Measurements from ENCODE around the gene AMBP. TPM values are rescaled to one million over a fixed set of nuclear protein-coding genes. Genes with fewer than 3 reads are reported as not detected.
A peak's percentile ranks its signal among the peaks of the same experiment; 100 is the strongest.

The AMBP gene
- total and polyA plus RNA-seq, 2 of the 13 experiments (the other 11 are each of a cell fraction or from before 2014, with no cell fraction given): 1,510 to 2,580 TPM

DNA sequence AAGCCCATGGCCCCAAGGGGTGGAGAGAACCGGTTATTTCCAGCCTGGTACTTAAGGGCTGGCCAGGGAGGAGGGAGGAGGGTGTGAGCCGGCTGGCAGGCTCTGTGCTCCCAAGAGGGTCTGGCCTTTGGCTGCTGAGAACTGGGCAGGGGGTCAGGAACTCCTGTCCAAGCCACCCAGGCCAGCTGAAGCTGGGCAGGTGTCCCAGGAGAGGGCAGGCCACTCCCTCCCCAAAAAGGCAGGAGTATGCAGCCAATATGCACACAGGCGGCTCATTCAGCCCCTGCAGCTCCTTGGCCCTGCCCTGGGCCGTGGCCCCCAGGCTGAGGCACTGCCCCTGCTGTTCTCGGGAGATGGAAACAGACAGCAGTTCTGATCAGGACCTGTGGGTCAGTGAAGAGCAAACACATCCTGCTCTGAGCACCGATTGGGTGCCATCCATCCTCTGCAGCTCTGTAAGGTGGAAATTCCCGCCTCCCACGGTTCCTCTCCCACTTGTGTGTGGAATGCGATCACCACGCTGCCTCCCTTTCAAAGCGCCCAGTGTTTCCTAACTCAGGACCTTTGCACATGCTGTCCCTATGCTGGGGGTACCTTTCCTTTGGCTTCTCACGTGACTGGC is 38.1 kb upstream of the AMBP start (continued):
- TF ChIP-seq, protein P1, sequence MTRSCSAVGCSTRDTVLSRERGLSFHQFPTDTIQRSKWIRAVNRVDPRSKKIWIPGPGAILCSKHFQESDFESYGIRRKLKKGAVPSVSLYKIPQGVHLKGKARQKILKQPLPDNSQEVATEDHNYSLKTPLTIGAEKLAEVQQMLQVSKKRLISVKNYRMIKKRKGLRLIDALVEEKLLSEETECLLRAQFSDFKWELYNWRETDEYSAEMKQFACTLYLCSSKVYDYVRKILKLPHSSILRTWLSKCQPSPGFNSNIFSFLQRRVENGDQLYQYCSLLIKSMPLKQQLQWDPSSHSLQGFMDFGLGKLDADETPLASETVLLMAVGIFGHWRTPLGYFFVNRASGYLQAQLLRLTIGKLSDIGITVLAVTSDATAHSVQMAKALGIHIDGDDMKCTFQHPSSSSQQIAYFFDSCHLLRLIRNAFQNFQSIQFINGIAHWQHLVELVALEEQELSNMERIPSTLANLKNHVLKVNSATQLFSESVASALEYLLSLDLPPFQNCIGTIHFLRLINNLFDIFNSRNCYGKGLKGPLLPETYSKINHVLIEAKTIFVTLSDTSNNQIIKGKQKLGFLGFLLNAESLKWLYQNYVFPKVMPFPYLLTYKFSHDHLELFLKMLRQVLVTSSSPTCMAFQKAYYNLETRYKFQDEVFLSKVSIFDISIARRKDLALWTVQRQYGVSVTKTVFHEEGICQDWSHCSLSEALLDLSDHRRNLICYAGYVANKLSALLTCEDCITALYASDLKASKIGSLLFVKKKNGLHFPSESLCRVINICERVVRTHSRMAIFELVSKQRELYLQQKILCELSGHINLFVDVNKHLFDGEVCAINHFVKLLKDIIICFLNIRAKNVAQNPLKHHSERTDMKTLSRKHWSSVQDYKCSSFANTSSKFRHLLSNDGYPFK (CRISPR knock-in tag; IDR thresholded peaks at IDR 0.05; ENCODE audit: borderline replicate concordance): peak; percentile 24; the same call in 1 of the 2 replicates
- TF ChIP-seq CHCHD3 (CRISPR knock-in tag; IDR thresholded peaks at IDR 0.05) (no peak), KLF16 (CRISPR knock-in tag; IDR thresholded peaks at IDR 0.05) (no peak), NFYB (CRISPR knock-in tag; IDR thresholded peaks at IDR 0.05) (peak; percentile 42; the same call in 1 of the 2 replicates), TAF15 (IDR thresholded peaks at IDR 0.05; ENCODE audit: low read depth, low read length, poor library complexity, severe bottlenecking) (no peak), RXRA (CRISPR knock-in tag; IDR thresholded peaks at IDR 0.05) (peak; percentile 14; the same call in 1 of the 2 replicates), PPARG (CRISPR knock-in tag; conservative IDR thresholded peaks at IDR 0.05) (no peak), ZNF547 (CRISPR knock-in tag; IDR thresholded peaks at IDR 0.05) (0 out of 2 replicates have a peak, but pooled peaks have one; percentile 44), NCOA5 (CRISPR knock-in tag; IDR thresholded peaks at IDR 0.05) (no peak), PHF8 (CRISPR knock-in tag; IDR thresholded peaks at IDR 0.05) (0 out of 2 replicates have a peak, but pooled peaks have one; percentile 12), HNRNPL (IDR thresholded peaks at IDR 0.05; ENCODE audit: low read depth, low read length) (0 out of 2 replicates have a peak, but pooled peaks have one; percentile 32), SOX6 (IDR thresholded peaks at IDR 0.05) (no peak), SOX6 (CRISPR knock-in tag; IDR thresholded peaks at IDR 0.05) (peak; percentile 51; the same call in 1 of the 2 replicates), SOX13 (IDR thresholded peaks at IDR 0.05) (peak; percentile 16; the same call in 1 of the 2 replicates), SOX13 (CRISPR knock-in tag; conservative IDR thresholded peaks at IDR 0.05 in 1 of 2, IDR thresholded peaks at IDR 0.05 in 1 of 2) (peak in 1 of 2 experiments; percentile 36; a peak in 1 of 4 replicates), CCAR2 (optimal IDR thresholded peaks at IDR 0.05; ENCODE audit: low read depth, low read length) (no peak)
- TF ChIP-seq, protein P2, sequence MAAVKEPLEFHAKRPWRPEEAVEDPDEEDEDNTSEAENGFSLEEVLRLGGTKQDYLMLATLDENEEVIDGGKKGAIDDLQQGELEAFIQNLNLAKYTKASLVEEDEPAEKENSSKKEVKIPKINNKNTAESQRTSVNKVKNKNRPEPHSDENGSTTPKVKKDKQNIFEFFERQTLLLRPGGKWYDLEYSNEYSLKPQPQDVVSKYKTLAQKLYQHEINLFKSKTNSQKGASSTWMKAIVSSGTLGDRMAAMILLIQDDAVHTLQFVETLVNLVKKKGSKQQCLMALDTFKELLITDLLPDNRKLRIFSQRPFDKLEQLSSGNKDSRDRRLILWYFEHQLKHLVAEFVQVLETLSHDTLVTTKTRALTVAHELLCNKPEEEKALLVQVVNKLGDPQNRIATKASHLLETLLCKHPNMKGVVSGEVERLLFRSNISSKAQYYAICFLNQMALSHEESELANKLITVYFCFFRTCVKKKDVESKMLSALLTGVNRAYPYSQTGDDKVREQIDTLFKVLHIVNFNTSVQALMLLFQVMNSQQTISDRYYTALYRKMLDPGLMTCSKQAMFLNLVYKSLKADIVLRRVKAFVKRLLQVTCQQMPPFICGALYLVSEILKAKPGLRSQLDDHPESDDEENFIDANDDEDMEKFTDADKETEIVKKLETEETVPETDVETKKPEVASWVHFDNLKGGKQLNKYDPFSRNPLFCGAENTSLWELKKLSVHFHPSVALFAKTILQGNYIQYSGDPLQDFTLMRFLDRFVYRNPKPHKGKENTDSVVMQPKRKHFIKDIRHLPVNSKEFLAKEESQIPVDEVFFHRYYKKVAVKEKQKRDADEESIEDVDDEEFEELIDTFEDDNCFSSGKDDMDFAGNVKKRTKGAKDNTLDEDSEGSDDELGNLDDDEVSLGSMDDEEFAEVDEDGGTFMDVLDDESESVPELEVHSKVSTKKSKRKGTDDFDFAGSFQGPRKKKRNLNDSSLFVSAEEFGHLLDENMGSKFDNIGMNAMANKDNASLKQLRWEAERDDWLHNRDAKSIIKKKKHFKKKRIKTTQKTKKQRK (IDR thresholded peaks at IDR 0.05; ENCODE audit: low read length): no peak
- TF ChIP-seq, protein P3, sequence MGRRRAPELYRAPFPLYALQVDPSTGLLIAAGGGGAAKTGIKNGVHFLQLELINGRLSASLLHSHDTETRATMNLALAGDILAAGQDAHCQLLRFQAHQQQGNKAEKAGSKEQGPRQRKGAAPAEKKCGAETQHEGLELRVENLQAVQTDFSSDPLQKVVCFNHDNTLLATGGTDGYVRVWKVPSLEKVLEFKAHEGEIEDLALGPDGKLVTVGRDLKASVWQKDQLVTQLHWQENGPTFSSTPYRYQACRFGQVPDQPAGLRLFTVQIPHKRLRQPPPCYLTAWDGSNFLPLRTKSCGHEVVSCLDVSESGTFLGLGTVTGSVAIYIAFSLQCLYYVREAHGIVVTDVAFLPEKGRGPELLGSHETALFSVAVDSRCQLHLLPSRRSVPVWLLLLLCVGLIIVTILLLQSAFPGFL (CRISPR knock-in tag; IDR thresholded peaks at IDR 0.05): no peak
- TF ChIP-seq, protein P4, sequence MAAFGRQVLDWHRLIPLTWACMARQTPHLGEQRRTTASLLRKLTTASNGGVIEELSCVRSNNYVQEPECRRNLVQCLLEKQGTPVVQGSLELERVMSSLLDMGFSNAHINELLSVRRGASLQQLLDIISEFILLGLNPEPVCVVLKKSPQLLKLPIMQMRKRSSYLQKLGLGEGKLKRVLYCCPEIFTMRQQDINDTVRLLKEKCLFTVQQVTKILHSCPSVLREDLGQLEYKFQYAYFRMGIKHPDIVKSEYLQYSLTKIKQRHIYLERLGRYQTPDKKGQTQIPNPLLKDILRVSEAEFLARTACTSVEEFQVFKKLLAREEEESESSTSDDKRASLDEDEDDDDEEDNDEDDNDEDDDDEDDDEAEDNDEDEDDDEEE (CRISPR knock-in tag; IDR thresholded peaks at IDR 0.05): no peak
- TF ChIP-seq, protein P5, sequence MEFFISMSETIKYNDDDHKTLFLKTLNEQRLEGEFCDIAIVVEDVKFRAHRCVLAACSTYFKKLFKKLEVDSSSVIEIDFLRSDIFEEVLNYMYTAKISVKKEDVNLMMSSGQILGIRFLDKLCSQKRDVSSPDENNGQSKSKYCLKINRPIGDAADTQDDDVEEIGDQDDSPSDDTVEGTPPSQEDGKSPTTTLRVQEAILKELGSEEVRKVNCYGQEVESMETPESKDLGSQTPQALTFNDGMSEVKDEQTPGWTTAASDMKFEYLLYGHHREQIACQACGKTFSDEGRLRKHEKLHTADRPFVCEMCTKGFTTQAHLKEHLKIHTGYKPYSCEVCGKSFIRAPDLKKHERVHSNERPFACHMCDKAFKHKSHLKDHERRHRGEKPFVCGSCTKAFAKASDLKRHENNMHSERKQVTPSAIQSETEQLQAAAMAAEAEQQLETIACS (CRISPR knock-in tag; IDR thresholded peaks at IDR 0.05): no peak
